Measurements from ENCODE around the gene PTPRN2. TPM values are rescaled to one million over a fixed set of nuclear protein-coding genes. Genes with fewer than 3 reads are reported as not detected.

Gene PTPRN2
- polyA plus RNA-seq, 3 donors from 2014 or later, result 1.9 to 3.7 (median 2.2) TPM

DNA sequence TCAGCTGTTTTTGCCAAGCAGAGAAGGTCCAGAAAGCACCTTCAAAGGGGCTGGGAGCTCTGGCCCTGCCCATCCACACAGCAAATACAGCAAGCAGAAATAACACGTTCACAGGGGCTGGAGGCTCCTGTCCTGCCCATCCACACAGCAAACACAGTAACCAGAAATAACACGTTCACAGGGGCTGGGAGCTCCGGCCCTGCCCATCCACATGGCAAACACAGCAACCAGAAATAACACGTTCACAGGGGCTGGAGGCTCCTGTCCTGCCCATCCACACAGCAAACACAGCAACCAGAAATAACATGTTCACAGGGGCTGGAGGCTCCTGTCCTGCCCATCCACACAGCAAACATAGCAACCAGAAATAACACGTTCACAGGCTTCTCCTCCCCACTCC, 558.1 kb downstream of the PTPRN2 start:
- peaks cover 0 to 5% (median 2%) of the 10 kb centered on the region in 6 donors for H3K9me3 Mint-ChIP-seq
- no peaks in the 10 kb centered on the region for H3K36me3 Mint-ChIP-seq
- H3K4me1 Mint-ChIP-seq, result no peaks in the 10 kb centered on the region
- H3K27me3 Mint-ChIP-seq (ENCODE audit: low read depth in 3 of 3), result peaks cover 0 to 2% (median 0%) of the 10 kb centered on the region in 3 donors
- no peak overlapping the region for H3K27ac Mint-ChIP-seq
- no peak overlapping the region for H3K4me3 Mint-ChIP-seq
- no peak for DNase-seq

DNA sequence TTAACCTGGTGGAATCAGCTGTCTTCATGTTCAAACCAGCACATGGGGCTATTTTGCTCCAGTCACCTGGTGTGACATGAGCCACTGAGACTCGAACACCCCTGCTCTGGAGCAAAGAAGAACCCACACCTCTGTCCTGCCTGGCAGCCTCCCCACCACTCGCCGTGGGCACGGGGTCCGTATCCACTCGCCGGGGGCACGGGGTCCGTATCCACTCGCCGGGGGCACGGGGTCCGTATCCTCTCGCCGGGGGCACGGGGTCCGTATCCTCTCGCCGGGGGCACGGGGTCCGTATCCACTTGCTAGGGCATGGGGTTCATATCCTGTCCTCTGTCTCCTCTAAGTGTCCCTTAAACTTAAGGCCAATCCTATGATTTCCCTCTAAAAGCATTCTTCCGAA, 558.7 kb downstream of the PTPRN2 start:
- Mint-ChIP-seq H3K27ac (no peak overlapping the region), H3K36me3 (no peaks in the 10 kb centered on the region), H3K4me3 (no peak overlapping the region), H3K4me1 (no peaks in the 10 kb centered on the region), H3K9me3 (peaks cover 0 to 5% (median under 1%) of the 10 kb centered on the region in 6 donors), H3K27me3 (ENCODE audit: low read depth in 3 of 3) (peaks cover 0 to 2% (median 0%) of the 10 kb centered on the region in 3 donors)
- no peak for DNase-seq

DNA sequence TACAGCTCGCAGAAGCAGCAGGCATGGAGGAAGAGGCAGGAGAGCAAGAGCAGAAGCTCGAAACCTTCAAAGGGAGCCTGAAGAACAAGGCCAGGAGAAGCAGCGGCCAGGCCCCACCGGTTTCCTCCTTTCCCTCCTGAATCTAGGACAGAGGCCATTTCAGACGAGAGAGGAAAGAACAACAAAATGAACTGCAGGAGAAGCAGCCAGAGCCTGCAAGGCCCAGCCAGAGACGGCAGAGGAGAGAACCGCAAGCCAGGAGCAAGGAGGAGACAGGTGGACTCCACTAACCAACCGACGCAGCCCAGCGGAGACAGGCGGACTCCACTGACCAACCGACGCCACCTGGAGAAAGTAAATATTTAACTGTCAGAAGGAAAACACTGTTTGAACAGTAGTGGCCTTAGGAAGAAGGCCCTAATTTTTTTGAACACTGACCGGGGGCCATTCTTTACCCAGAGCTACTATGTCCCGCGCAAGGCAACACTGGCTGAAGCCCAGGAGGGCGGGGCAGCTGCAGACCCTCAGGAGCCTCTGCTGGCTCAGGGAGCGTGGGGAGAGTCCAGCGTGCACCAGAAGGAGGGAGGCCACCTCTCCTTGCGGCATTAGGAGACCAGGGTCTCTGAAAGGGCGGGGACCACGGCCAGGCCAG, 559.2 kb downstream of the PTPRN2 start:
- no peak overlapping the region for H3K27ac Mint-ChIP-seq
- H3K4me1 Mint-ChIP-seq, result no peaks in the 10 kb centered on the region
- H3K4me3 Mint-ChIP-seq, result no peak overlapping the region
- no peaks in the 10 kb centered on the region for H3K36me3 Mint-ChIP-seq
- H3K9me3 Mint-ChIP-seq, result peaks cover 0 to 5% (median under 1%) of the 10 kb centered on the region in 6 donors
- H3K27me3 Mint-ChIP-seq (ENCODE audit: low read depth in 3 of 3), result peaks cover 0 to 3% (median 2%) of the 10 kb centered on the region in 3 donors
- no peak for DNase-seq

DNA sequence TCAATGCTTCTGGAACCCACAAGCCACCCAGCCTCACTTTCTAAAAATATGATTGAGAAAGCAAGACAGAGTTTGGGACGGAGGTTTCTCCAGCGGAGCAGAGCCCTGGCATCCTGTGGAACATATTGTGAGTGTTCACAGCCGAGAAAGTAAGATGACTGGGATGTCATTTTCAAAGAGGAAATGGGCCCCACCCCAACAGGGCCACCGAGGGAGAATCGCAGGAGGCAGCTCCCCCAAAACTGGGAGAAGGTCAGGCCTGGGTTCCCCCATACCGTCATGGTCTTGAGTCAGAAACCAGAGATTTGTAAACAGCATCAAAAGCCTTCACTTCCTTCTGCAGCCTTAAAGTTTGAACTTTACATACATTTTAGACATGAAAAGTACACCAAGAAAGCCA, 560.0 kb downstream of the PTPRN2 start:
- Mint-ChIP-seq H3K27me3 (ENCODE audit: low read depth in 3 of 3) (peaks cover 0 to 3% (median 2%) of the 10 kb centered on the region in 3 donors), H3K4me1 (no peaks in the 10 kb centered on the region), H3K9me3 (peaks cover 0 to 4% (median 0%) of the 10 kb centered on the region in 6 donors), H3K4me3 (no peak overlapping the region), H3K36me3 (no peaks in the 10 kb centered on the region), H3K27ac (no peak overlapping the region)
- no peak for DNase-seq

DNA sequence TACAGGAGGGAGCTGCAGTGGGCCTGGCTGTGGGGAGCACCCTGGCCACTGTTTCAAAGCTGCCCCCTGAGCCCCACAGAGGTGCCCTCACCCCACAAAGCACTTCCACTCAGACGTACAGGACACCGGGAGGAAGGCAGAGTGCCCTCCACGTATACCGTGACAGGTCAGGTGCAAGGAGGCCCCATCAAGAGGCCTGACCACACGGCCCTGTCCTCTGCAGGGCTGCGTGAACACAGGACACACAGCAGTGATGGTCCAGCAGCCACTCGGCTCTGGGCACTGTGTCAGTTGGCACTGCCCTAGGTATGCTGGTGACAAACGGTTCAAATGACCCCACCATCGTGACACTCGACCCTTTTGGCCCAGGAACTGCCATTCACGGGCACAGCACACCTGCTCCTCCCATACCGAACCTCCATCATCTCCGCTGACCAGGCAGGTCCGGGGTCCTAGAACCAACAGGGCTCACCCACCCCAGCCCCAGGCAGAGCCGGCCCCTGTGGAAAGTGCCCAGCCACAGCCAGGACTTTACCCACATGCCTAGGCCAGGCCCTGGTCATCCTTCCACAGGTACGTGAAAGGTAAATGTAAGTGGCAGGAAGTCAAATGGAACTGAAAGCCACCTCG, 560.9 kb downstream of the PTPRN2 start:
- Mint-ChIP-seq H3K4me3 (no peak overlapping the region), H3K27ac (no peak overlapping the region), H3K27me3 (ENCODE audit: low read depth in 3 of 3) (peaks cover 0 to 6% (median 2%) of the 10 kb centered on the region in 3 donors), H3K9me3 (no peaks in the 10 kb centered on the region), H3K36me3 (no peaks in the 10 kb centered on the region), H3K4me1 (no peaks in the 10 kb centered on the region)
- no peak for DNase-seq

DNA sequence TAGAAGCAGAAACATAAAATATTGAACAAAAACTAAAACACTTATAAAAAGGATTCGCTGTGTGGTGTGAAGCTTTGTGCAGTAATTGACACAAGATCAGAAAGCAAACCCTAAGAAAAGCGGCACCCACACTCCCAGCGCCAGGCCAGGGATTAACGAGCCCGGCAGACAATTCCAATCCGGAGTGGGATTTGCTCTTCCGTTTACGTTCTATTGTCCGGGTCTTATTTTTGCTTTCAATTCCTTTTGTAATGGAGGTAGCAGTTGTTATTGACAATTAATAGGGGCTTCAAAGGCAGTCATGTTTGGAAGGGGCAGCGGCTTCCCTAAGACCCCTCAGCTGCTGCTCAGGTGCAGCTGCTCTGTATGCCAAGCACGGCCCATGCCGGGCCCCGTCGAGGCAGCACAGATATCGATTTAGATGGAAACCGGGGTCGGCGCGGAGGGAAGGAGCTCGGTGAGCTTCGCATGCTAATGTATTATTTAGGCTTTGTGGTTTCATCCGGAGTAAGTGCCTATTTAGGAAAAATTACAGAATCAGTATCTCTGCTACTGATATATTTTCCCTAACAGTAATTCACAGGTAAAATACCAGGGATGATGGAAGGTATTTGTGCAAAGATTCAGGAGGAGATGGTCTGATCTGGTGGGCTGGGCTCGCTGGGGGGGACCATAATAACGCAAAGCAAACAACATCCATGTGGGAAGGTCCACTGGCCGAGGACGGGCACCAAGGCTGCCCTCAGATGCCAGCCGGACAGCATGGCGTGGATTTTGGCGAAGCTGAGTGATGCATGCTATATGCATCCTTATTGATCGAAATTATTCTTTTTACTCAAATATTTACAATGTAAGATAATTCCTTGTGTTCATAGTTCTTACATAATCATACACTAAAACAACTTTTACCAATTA, 561.7 kb downstream of the PTPRN2 start:
- H3K4me1 Mint-ChIP-seq, result no peaks in the 10 kb centered on the region
- DNase-seq, result no peak
- H3K36me3 Mint-ChIP-seq, result no peaks in the 10 kb centered on the region
- peaks cover 0 to 6% (median 2%) of the 10 kb centered on the region in 3 donors for H3K27me3 Mint-ChIP-seq (ENCODE audit: low read depth in 3 of 3)
- H3K4me3 Mint-ChIP-seq, result no peak overlapping the region
- no peaks in the 10 kb centered on the region for H3K9me3 Mint-ChIP-seq
- H3K27ac Mint-ChIP-seq, result no peak overlapping the region

DNA sequence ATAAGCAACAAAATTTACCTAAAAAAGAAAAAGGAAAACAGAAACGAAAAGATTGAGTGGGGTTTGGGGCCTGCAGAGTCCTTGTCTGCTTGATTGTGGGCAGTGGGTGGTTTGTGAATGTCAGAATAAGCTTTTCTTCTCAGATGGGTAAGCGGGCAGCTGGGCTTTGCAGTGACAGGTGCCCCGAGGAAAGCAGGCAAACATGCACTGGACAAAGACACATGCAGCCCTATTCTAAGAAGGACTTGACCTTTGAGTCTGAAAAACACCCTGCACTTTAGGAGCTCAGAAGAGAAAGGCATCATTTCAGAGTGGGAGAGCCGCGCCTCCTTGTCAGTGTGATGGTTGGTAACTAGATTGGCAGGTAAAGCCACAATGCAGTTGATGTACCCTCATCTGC, 562.7 kb downstream of the PTPRN2 start:
- Mint-ChIP-seq H3K27ac (peak overlapping the region in 1 of 6 donors; percentile 51), H3K4me3 (no peak overlapping the region), H3K36me3 (no peaks in the 10 kb centered on the region), H3K27me3 (ENCODE audit: low read depth in 3 of 3) (peaks cover 2 to 6% (median 2%) of the 10 kb centered on the region in 3 donors), H3K9me3 (no peaks in the 10 kb centered on the region), H3K4me1 (no peaks in the 10 kb centered on the region)
- no peak for DNase-seq

DNA sequence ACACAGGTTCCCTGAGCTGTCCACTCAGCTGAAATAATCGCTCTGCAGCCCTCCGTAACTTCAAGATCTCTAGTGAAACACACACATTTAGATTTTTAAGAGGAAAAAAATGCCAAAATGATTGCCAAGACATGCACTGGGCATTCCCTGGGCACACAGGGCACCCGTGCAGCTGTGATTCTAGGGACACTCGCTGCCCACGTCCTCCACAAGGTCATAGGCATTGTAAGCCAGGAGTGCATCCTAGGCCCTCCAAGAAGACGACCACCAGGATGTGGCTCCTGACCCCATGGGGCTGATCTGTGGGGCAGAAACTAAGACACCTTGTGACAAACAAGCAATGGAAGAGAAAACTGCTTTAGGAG, 563.3 kb downstream of the PTPRN2 start:
- H3K36me3 Mint-ChIP-seq, result no peaks in the 10 kb centered on the region
- H3K27ac Mint-ChIP-seq, result no peak overlapping the region
- H3K27me3 Mint-ChIP-seq (ENCODE audit: low read depth in 3 of 3), result peaks cover under 1 to 6% (median 2%) of the 10 kb centered on the region in 3 donors
- no peaks in the 10 kb centered on the region for H3K9me3 Mint-ChIP-seq
- DNase-seq, result no peak
- no peaks in the 10 kb centered on the region for H3K4me1 Mint-ChIP-seq
- H3K4me3 Mint-ChIP-seq, result no peak overlapping the region

DNA sequence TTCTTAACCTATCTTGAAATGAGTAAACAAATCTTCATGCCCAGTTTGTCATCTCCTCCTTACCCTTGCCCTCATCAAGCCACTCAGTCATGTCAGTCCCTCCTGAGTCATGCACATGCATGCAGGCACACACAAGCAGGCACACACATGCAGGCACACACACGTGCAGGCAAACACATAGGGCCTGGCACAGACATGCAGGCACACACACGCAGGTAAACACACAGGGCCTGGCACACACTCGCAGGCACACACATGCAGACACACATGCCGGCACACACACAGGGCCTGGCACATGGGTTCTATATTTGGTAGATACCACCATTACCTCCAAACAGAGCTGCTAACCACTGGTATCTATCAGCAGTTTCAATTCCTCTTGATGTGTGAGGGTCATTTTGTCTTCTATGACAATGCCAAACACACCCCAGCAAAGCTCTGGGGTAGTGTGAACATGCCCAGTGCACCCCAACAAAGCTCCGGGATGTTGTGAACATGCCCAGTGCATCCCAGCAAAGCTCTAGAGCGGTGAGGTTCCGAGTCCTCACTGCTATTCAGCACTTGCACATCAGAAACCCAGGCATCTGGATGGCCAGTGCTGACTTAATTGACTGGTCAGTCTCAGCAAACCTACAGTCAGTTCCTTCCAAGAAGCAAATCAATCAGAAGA, 563.8 kb downstream of the PTPRN2 start:
- DNase-seq, result no peak
- H3K4me3 Mint-ChIP-seq, result no peak overlapping the region
- no peaks in the 10 kb centered on the region for H3K4me1 Mint-ChIP-seq
- H3K27ac Mint-ChIP-seq, result no peak overlapping the region
- H3K36me3 Mint-ChIP-seq, result no peaks in the 10 kb centered on the region
- H3K27me3 Mint-ChIP-seq (ENCODE audit: low read depth in 3 of 3), result peaks cover 0 to 6% (median 2%) of the 10 kb centered on the region in 3 donors
- no peaks in the 10 kb centered on the region for H3K9me3 Mint-ChIP-seq

DNA sequence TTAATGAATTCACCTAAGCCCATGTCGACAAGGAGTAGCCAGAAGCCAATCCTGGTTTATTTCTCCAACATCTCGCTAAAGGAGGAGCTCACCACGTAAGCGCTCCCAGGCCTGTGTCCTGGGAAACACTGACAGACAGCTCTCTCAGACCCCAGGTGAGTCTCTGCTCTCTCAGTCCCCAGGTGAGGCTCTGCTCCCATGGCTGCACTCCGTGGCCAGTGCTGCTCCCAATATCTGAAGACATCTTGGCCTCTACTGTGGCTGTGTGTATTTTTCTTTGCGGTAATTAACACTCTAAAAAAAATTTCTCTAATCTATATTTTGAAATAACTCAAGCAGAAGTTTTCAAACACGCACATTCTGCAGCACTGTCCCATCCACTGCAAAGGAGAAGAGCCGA, 564.5 kb downstream of the PTPRN2 start:
- Mint-ChIP-seq H3K4me1 (no peaks in the 10 kb centered on the region), H3K4me3 (no peak overlapping the region), H3K27ac (no peak overlapping the region), H3K27me3 (ENCODE audit: low read depth in 3 of 3) (peaks cover 0 to 6% (median 2%) of the 10 kb centered on the region in 3 donors), H3K36me3 (no peaks in the 10 kb centered on the region), H3K9me3 (no peaks in the 10 kb centered on the region)
- no peak for DNase-seq

DNA sequence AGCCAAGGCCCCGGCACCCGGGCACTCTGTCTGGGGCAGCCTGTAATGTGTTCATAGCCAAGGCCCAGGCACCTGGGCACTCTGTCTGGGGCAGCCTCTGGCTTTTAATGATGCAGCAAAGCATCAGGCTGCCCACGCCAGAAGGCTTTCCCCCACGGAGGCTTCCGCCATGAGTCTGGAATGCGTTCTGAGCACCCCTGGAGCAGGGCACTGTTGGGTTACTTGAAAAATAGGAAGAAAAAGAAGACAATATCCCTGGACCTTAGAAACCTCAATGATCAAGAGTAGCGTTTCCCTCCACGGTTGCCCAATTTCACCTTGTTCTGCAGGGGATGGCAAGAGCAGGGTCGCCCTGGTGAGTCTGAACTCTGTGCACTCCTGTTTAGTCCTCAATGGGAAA, 565.0 kb downstream of the PTPRN2 start:
- Mint-ChIP-seq H3K4me1 (no peaks in the 10 kb centered on the region), H3K4me3 (no peak overlapping the region), H3K27ac (no peak overlapping the region), H3K27me3 (ENCODE audit: low read depth in 3 of 3) (peaks cover 0 to 6% (median 2%) of the 10 kb centered on the region in 3 donors), H3K9me3 (no peaks in the 10 kb centered on the region), H3K36me3 (no peaks in the 10 kb centered on the region)
- DNase-seq, result no peak

DNA sequence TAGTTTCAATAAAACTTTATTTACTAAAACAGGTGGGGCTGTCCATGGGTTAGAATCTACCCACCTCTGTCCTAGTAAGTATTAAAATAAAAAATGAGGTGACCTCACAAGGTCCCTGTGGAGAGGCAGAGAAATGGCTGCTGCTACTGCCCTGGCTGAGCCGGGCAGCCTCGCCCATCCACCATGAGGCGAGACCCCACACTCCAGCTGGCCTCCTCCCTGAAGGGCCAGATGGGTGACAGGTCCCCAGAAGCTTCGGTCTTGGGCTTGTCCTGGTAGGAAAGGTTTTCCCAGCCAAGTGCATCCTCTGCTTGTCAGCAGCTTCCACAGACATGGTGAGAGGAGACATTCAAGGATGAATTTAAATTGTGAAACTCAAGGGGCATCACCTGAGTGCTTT, 565.8 kb downstream of the PTPRN2 start:
- no peak for DNase-seq
- no peaks in the 10 kb centered on the region for H3K4me1 Mint-ChIP-seq

DNA sequence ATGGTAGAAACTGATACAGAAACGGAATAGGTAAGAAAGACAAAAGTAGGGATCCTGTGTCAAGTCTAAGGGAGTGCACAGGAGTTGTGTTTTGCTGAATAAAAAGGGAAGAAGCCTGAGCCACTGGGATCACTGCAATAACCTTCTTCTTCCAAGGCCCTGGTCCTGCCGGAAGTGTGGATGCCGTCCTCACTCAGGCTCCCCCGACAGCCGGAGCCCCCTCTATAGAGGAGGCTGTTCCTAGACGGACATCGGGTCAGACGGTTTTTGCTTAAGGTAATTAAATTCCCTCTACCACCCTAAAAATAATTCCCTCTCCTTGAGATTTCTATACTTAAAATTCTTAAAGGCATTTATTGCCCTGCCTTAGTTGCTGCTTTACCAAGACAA, 566.9 kb downstream of the PTPRN2 start:
- DNase-seq, result no peak
- Mint-ChIP-seq H3K9me3 (no peaks in the 10 kb centered on the region), H3K36me3 (no peaks in the 10 kb centered on the region), H3K27ac (no peak overlapping the region), H3K4me3 (no peak overlapping the region), H3K4me1 (no peaks in the 10 kb centered on the region), H3K27me3 (ENCODE audit: low read depth in 3 of 3) (peaks cover 0 to 6% (median 2%) of the 10 kb centered on the region in 3 donors)

More for the DNA sequence above, 565.8 kb downstream of the PTPRN2 start:
- H3K9me3 Mint-ChIP-seq, result no peaks in the 10 kb centered on the region
- H3K27ac Mint-ChIP-seq, result no peak overlapping the region
- no peaks in the 10 kb centered on the region for H3K36me3 Mint-ChIP-seq
- peaks cover 0 to 6% (median 2%) of the 10 kb centered on the region in 3 donors for H3K27me3 Mint-ChIP-seq (ENCODE audit: low read depth in 3 of 3)
- no peak overlapping the region for H3K4me3 Mint-ChIP-seq
